Mucosa of descending colon (tissue), 3 donors: ENCODE data around the gene ZNF287. TPM values are rescaled to one million over a fixed set of nuclear protein-coding genes. Genes with fewer than 3 reads are reported as not detected.
"Not testable (repeated sequence)": the region's sequence is repeated elsewhere in the genome, so short reads cannot be mapped to it uniquely, and the experiment has no call there.

Experiments used
- ATAC-seq: fragments of 200-7000 bp; cut with Tn5 transposase; one replicate; pipeline ENCODE4 v1.9.1; 2020; ENCODE audit warnings: mild to moderate bottlenecking, moderate library complexity
- DNase-seq, 3 donors: peaks; one replicate each; pipeline ENCODE4 v3.0.0-alpha.2; 2020
- H3K36me3 ChIP-seq: fragments of 200-600 bp; one replicate; pipeline ENCODE4 v1.8.0; 2021; ENCODE audit warnings: low read depth, mild to moderate bottlenecking
- H3K4me1 ChIP-seq: fragments of 200-600 bp; one replicate; pipeline ENCODE4 v1.8.0; 2021; ENCODE audit warnings: low read depth, mild to moderate bottlenecking
- H3K4me3 ChIP-seq: fragments of 200-600 bp; one replicate; pipeline ENCODE4 v1.8.0; 2021; ENCODE audit warnings: mild to moderate bottlenecking
- H3K9me3 ChIP-seq: fragments of 200-600 bp; one replicate; pipeline ENCODE4 v1.8.0; 2021; ENCODE audit warnings: mild to moderate bottlenecking
- intact Hi-C, 2 donors: fragments of 100-400 bp; cut with DNase I in 1 of 2; cut with micrococcal nuclease in 1 of 2; formaldehyde crosslinking; loops; one replicate each; pipeline versions ENCODE4 v1.11.0 to v1.11.1; 2022; cut with DNase I, micrococcal nuclease
- total RNA-seq, 3 donors: library from RNA; stranded (reverse); fragmentation: NEBNext Ultra II Directional in 2 of 3; extraction: Animal tissue kit (Norgen Biotek cat#: 25700) in 2 of 3; gene quantifications; one replicate each; pipeline versions ENCODE4 v1.2.1 to v1.2.4, GENCODE V29; 2021 to 2023
- TF ChIP-seq, protein P1 (sequence below): fragments of 200-600 bp; IDR thresholded peaks from one replicate; pipeline ENCODE4 v1.8.0; 2022; ENCODE audit warnings: antibody characterized with exemption, mild to moderate bottlenecking
- donor health status: DM: no; HTN: no; CAD: no; lungs with moderate emphysema.
- donor health status: DM: no; HTN: no; CAD: no.
- donor health status: DM: no; HTN: yes; CAD: no.

ZNF287 gene
- total RNA-seq, 3 donors from 2014 or later = 0.96 to 8.0 (median 4.8) TPM

DNA sequence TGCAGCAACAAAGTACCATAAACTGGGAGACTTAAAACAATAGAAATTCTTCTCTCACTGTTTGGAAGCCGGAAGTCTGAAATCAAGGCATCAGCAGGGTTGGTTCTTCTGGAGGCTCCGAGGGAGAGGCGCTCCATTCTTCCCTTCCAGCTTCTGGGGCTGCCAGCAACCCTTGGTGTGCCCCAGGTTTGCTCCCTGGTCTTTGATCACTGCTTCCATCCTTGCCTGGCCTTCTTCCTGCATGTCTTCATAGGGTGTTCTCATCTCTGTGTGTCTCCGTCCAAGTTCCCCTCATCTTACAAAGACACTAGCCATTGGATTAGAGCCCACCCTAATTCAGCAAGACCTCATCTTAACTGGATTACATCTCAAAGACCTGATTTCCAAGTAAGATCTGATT lies 41.7 kb downstream of the ZNF287 start:
- intact Hi-C loops = no loop called here

GRCh38 chr17:16525556-16525955 lies 43.4 kb downstream of the ZNF287 start:
- ATAC-seq, DNase-seq, H3K4me1 ChIP-seq, H3K36me3 ChIP-seq, intact Hi-C loops, H3K9me3 ChIP-seq, H3K4me3 ChIP-seq: not testable (repeated sequence)

More for the DNA sequence above, 41.7 kb downstream of the ZNF287 start:
- DNase-seq (no peak), ATAC-seq (no peak)
- no peak overlapping the region for H3K4me3 ChIP-seq
- H3K4me1 ChIP-seq = no peaks in the 10 kb centered on the region
- no peaks in the 10 kb centered on the region for H3K36me3 ChIP-seq
- TF ChIP-seq, protein P1, sequence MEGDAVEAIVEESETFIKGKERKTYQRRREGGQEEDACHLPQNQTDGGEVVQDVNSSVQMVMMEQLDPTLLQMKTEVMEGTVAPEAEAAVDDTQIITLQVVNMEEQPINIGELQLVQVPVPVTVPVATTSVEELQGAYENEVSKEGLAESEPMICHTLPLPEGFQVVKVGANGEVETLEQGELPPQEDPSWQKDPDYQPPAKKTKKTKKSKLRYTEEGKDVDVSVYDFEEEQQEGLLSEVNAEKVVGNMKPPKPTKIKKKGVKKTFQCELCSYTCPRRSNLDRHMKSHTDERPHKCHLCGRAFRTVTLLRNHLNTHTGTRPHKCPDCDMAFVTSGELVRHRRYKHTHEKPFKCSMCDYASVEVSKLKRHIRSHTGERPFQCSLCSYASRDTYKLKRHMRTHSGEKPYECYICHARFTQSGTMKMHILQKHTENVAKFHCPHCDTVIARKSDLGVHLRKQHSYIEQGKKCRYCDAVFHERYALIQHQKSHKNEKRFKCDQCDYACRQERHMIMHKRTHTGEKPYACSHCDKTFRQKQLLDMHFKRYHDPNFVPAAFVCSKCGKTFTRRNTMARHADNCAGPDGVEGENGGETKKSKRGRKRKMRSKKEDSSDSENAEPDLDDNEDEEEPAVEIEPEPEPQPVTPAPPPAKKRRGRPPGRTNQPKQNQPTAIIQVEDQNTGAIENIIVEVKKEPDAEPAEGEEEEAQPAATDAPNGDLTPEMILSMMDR = no peak
- no peaks in the 10 kb centered on the region for H3K9me3 ChIP-seq

DNA sequence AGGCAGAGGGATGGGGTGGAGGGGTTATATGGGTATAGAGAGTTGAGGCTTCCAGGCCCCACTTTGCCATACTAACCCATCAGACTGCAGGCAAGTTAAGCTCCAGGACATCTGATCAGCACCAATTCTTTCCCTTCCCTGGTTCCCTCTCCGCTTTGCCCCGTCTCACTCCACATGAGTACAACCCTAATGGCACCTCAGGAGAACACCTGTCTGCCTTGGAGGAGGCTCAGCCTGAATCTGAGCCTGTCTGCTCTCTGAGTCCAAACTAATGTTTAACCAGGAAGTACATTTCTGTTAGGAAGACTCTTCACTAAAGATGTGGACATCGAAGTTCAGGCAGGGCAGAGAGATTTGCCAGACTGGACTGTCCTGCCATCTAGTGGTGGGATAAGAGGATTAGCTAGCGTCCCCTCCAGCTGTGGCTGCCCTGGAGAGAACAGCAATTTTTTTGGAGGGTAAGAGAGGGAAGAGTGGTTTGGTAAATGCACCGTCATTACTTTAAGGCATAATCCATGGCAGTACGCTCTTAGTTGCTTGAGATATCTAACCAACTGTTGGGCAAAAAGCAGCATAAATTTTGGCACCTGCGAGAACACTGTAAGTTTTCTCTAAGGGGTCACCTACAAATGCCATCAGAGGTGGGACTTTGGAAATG lies 47.8 kb downstream of the ZNF287 start:
- TF ChIP-seq, protein P1 = peak; percentile 70
- peak in 2 of 3 donors; percentile 64 to 76 for DNase-seq
- H3K9me3 ChIP-seq = no peaks in the 10 kb centered on the region
- ATAC-seq = peak; percentile 99
- H3K4me1 ChIP-seq = peaks cover 5% of the 10 kb centered on the region
- H3K36me3 ChIP-seq = no peaks in the 10 kb centered on the region
- no peak overlapping the region for H3K4me3 ChIP-seq
- intact Hi-C loops = loop anchor here (2.0 to 5.0 kb wide), 2 partner anchors 66 to 69 kb away; no protein-coding TSS in a partner anchor

DNA sequence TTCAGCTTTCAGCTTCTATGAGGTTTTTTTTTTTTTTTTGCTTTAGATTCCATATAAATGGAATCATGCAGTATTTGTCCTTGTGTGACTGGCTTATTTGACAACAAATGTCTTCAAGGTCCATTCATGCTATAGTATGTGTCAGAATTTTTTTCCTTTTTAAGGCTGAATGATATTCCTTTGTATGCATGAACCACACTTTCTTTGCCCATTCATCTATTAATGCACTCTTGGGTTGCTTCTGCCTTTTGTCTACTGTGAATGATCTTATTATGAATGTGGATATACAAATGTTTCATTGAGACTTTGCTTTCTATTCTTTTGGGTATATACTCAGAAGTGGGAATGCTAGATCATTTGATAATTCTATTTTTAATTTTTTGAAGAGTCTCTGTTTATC lies 50.0 kb downstream of the ZNF287 start:
- no peak overlapping the region for H3K4me3 ChIP-seq
- no peaks in the 10 kb centered on the region for H3K9me3 ChIP-seq
- H3K4me1 ChIP-seq = peaks cover 5% of the 10 kb centered on the region
- H3K36me3 ChIP-seq = no peaks in the 10 kb centered on the region
- DNase-seq (no peak), ATAC-seq (no peak)
- TF ChIP-seq, protein P1 = no peak
- intact Hi-C loops = no loop called here

DNA sequence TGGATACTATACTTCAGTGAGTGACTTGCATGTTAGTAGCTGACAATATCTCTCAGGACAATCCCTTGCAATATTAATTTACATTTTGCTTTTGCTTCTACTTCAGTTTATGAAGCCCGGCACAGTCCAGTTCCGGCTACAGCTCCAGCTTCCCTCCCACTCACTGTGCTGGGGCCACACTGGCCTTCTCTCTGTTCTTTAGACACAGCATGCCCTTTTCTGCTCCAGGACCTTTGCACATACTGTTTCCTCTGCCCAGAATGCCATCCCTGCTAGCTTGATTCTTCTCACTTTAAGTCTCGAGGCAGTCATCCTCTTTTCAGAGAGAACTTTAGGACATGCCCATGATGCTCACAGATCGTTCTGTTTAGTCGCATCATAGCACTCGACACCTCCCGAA lies 51.5 kb downstream of the ZNF287 start:
- TF ChIP-seq, protein P1 = no peak
- H3K9me3 ChIP-seq = no peaks in the 10 kb centered on the region
- peaks cover 5% of the 10 kb centered on the region for H3K4me1 ChIP-seq
- DNase-seq = no peak
- no peak for ATAC-seq
- intact Hi-C loops = no loop called here
- H3K36me3 ChIP-seq = no peaks in the 10 kb centered on the region
- no peak overlapping the region for H3K4me3 ChIP-seq

GRCh38 chr17:16516594-16517051 lies 52.4 kb downstream of the ZNF287 start:
- DNase-seq = no peak
- Histone ChIP-seq H3K36me3 (no peaks in the 10 kb centered on the region), H3K4me1 (peaks cover 5% of the 10 kb centered on the region), H3K9me3 (no peaks in the 10 kb centered on the region), H3K4me3 (no peak overlapping the region)
- ATAC-seq = no peak
- TF ChIP-seq, protein P1 = no peak
- intact Hi-C loops = no loop called here
